Osteoblast (primary cell): Measurements from ENCODE around the gene UNC45B. TPM values are rescaled to one million over a fixed set of nuclear protein-coding genes. Genes with fewer than 3 reads are reported as not detected.
A peak's percentile ranks its signal among the peaks of the same experiment; 100 is the strongest.

Experiments
- DNase-seq: peaks from one replicate; pipeline ENCODE4 v3.0.0; 2011; ENCODE audit warnings: low spot score, mixed read lengths; ENCODE audit not compliant: insufficient read length; ENCODE audit errors: missing footprints
- H2AFZ ChIP-seq: 2 replicates; pipeline ENCODE4 v1.6.0; 2011; ENCODE audit warnings: mild to moderate bottlenecking, low read length
- H3K27ac ChIP-seq: 2 replicates; pipeline ENCODE4 v1.5.1; 2011; ENCODE audit warnings: mild to moderate bottlenecking, low read depth, low read length, moderate library complexity
- H3K27me3 ChIP-seq: 2 replicates; pipeline ENCODE4 v1.6.0; 2012; ENCODE audit warnings: mild to moderate bottlenecking, control low read depth, inconsistent platforms, low read length, moderate library complexity; ENCODE audit not compliant: insufficient read depth
- H3K36me3 ChIP-seq: 2 replicates; pipeline ENCODE4 v1.5.1; 2011; ENCODE audit warnings: mild to moderate bottlenecking, low read length, control low read depth, moderate library complexity; ENCODE audit not compliant: insufficient read depth
- H3K4me1 ChIP-seq: 2 replicates; pipeline ENCODE4 v1.5.1; 2011; ENCODE audit warnings: mild to moderate bottlenecking, low read length, control low read depth, moderate library complexity; ENCODE audit not compliant: insufficient read depth
- H3K4me2 ChIP-seq: 2 replicates; pipeline ENCODE4 v1.6.0; 2011; ENCODE audit warnings: mild to moderate bottlenecking, low read length; ENCODE audit not compliant: insufficient read depth
- H3K4me3 ChIP-seq: fragments of 200-600 bp; sonication (generic); 3 replicates; pipeline ENCODE4 v1.5.1; 2012; ENCODE audit warnings: mild to moderate bottlenecking, low read length, inconsistent platforms; ENCODE audit not compliant: insufficient read depth
- H3K79me2 ChIP-seq: 2 replicates; pipeline ENCODE4 v1.6.0; 2012; ENCODE audit warnings: mild to moderate bottlenecking, low read length, control low read depth, inconsistent platforms; ENCODE audit not compliant: insufficient read depth
- H3K9me3 ChIP-seq: 2 replicates; pipeline ENCODE4 v1.5.1; 2011; ENCODE audit warnings: low read depth, low read length, control low read depth
- H4K20me1 ChIP-seq: 2 replicates; pipeline ENCODE4 v1.6.0; 2012; ENCODE audit warnings: mild to moderate bottlenecking, low read length, control low read depth; ENCODE audit not compliant: insufficient read depth
- CTCF ChIP-seq: IDR thresholded peaks from 2 replicates; pipeline ENCODE4 v1.5.1; 2011; ENCODE audit warnings: mild to moderate bottlenecking, low read depth, low read length, moderate library complexity; ENCODE audit errors: extremely low read depth
- total RNA-seq: library from RNA; depleted of rRNA; stranded (reverse); fragments of >200 nt; gene quantifications from 2 replicates; pipeline ENCODE4 v1.2.3, GENCODE V29; 2012

UNC45B gene
- total RNA-seq, 1 donor, result not detected

DNA sequence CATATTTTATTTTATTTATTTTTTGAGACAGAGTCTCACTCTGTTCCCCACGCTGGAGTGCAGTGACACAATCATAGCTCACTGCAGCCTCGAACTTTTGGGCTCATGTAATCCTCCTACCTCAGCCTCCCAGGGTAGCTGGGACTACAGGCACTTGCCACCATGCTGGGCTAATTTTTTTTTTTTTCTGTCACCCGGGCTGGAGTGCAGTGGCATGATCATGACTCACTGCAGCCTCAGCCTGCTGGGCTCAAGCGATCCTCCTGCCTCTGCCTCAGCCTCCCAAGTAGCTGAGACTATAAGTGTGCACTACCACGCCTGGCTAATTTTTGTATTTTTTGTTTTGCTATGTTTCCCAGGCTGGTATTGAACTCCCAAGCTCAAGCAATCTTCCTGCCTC, 17.1 kb downstream of the UNC45B start:
- TF ChIP-seq CTCF, result no peak
- no peak for DNase-seq
- H3K36me3 ChIP-seq, result no peaks in the 10 kb centered on the region
- no peaks in the 10 kb centered on the region for H4K20me1 ChIP-seq
- H3K4me1 ChIP-seq, result no peaks in the 10 kb centered on the region
- H3K79me2 ChIP-seq, result no peaks in the 10 kb centered on the region
- H3K27ac ChIP-seq, result no peak overlapping the region
- no peak overlapping the region for H3K4me2 ChIP-seq
- no peak overlapping the region for H2AFZ ChIP-seq
- H3K4me3 ChIP-seq, result no peak overlapping the region
- H3K27me3 ChIP-seq, result peaks cover 13% of the 10 kb centered on the region
- H3K9me3 ChIP-seq, result no peaks in the 10 kb centered on the region

DNA sequence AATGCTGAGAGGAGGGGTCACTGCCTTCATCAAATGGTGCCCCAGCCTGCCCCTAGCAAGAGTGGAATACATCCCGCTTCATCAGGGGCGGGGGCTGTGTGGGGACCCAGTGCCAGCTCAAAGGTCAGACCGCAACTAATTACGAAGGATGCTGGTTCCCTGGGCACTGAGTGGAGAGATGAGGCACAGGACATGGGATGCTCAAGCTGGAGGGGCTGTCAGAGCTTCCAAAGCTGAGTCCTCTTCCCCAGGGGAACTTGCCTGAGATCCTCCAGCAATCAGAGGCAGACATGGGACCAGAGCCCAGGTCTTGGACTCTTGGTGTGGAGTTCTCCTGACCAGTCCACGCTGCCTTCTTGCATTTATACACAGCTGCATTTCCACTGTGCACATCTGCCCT, 18.9 kb downstream of the UNC45B start:
- H3K4me3 ChIP-seq, result no peak overlapping the region
- H2AFZ ChIP-seq, result no peak overlapping the region
- peaks cover 4% of the 10 kb centered on the region for H3K27me3 ChIP-seq
- TF ChIP-seq CTCF, result no peak
- no peak overlapping the region for H3K27ac ChIP-seq
- H3K4me1 ChIP-seq, result peaks cover under 1% of the 10 kb centered on the region
- no peaks in the 10 kb centered on the region for H3K79me2 ChIP-seq
- H3K36me3 ChIP-seq, result no peaks in the 10 kb centered on the region
- no peaks in the 10 kb centered on the region for H4K20me1 ChIP-seq
- no peak overlapping the region for H3K4me2 ChIP-seq
- DNase-seq, result no peak
- H3K9me3 ChIP-seq, result no peaks in the 10 kb centered on the region

DNA sequence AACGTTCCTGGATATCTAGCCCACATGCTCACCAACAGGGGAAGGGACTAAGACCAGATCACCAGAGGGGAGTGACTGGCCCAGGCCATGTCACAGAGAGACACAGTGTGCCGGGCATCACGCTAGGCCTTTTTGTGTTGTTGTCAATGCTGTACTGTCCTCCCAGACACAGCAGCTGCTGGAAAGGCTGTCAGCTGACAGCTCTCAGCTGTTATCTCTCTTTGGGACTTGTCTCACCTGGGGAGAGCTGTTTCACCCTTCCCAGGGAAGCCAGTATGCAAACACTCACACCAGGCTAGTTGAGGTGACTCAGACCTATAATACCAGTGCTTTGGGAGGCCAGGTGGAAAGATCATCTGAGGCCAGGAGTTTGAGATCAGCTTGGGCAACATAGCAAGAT, 19.4 kb downstream of the UNC45B start:
- Histone ChIP-seq H4K20me1 (no peaks in the 10 kb centered on the region), H3K79me2 (no peaks in the 10 kb centered on the region), H3K27ac (no peak overlapping the region), H2AFZ (no peak overlapping the region), H3K4me3 (no peak overlapping the region), H3K4me1 (peaks cover 6% of the 10 kb centered on the region), H3K36me3 (no peaks in the 10 kb centered on the region), H3K4me2 (no peak overlapping the region), H3K9me3 (no peaks in the 10 kb centered on the region), H3K27me3 (peaks cover 4% of the 10 kb centered on the region)
- no peak for DNase-seq
- TF ChIP-seq CTCF, result no peak

DNA sequence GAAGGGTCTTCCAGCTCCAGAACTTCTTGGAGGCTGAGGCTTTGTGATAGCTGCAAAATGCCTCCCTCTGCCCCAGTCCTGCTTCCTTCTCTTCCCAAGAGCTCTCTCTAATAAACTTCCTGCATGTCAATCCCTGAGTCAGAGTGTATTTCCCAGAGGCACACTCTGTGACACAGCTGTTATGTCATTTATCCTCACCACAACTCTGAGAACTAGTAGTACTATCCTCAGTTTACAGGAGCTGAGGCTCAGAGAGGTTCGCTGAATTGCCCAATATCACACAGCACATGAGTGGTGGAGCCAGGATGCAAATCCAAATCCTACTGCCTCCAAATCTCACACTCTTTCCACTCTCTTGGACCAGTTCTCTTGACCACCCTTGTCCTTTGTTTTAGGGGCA, 20.0 kb downstream of the UNC45B start:
- Histone ChIP-seq H2AFZ (no peak overlapping the region), H3K4me1 (peaks cover 6% of the 10 kb centered on the region), H3K79me2 (no peaks in the 10 kb centered on the region), H4K20me1 (no peaks in the 10 kb centered on the region), H3K9me3 (no peaks in the 10 kb centered on the region), H3K27me3 (no peaks in the 10 kb centered on the region), H3K27ac (no peak overlapping the region), H3K4me2 (no peak overlapping the region), H3K36me3 (no peaks in the 10 kb centered on the region), H3K4me3 (no peak overlapping the region)
- TF ChIP-seq CTCF, result no peak
- peak; percentile 80 for DNase-seq
